ENCODE measurements around the gene ATRIP.

DNA sequence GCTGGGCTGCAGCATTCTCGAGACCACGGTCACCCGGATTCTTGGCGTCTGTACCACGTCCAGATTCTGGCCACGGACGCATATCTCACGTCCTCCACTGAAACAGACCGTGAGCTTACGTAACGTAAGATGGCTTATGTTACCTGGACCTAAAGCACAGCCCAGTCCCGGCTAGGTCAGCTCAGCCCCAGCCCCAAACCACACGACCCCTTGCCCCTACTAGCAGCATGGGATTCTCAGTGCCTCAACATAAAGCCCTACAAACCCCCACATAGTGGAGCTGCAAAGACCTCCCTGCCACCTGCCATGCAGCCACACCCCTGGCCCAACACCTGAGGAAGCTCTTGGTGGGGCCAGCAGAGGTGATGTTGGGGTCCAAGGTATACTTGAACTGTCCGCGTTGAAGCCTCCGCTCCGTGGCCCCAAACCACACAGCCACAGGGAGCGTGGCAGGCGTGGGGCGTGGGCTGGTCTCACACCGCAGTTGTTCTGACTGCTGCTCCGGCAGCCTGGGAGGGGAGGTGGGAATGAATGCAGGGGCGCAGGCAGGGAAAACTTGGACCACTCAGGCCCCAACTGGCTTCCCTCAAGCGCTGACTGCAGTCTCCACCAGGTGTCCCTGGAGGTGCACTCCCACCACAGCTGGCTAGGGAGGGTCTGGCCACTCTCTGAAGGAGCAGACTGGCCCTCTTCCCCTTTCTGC is 31.1 kb upstream of the ATRIP start:
- TF ChIP-seq, protein P1, sequence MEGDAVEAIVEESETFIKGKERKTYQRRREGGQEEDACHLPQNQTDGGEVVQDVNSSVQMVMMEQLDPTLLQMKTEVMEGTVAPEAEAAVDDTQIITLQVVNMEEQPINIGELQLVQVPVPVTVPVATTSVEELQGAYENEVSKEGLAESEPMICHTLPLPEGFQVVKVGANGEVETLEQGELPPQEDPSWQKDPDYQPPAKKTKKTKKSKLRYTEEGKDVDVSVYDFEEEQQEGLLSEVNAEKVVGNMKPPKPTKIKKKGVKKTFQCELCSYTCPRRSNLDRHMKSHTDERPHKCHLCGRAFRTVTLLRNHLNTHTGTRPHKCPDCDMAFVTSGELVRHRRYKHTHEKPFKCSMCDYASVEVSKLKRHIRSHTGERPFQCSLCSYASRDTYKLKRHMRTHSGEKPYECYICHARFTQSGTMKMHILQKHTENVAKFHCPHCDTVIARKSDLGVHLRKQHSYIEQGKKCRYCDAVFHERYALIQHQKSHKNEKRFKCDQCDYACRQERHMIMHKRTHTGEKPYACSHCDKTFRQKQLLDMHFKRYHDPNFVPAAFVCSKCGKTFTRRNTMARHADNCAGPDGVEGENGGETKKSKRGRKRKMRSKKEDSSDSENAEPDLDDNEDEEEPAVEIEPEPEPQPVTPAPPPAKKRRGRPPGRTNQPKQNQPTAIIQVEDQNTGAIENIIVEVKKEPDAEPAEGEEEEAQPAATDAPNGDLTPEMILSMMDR (IDR thresholded peaks at IDR 0.05), result no peak
- no peak for TF ChIP-seq POLR2A (IDR thresholded peaks at IDR 0.05)
- no peak for TF ChIP-seq EP300 (IDR thresholded peaks at IDR 0.05)

Measured in tibial nerve (tissue), 4 donors.